Stimulated activated naive CD4-positive, alpha-beta T cell treated with Interleukin-2 at 50 U/mL for 16 hours (primary cell): ENCODE data around the gene ZNF329.

Experiments
- DNase-seq: peaks from one replicate; lab custom pipeline; 2025; lab: John Stamatoyannopoulos, UW

ZNF329 gene

DNA sequence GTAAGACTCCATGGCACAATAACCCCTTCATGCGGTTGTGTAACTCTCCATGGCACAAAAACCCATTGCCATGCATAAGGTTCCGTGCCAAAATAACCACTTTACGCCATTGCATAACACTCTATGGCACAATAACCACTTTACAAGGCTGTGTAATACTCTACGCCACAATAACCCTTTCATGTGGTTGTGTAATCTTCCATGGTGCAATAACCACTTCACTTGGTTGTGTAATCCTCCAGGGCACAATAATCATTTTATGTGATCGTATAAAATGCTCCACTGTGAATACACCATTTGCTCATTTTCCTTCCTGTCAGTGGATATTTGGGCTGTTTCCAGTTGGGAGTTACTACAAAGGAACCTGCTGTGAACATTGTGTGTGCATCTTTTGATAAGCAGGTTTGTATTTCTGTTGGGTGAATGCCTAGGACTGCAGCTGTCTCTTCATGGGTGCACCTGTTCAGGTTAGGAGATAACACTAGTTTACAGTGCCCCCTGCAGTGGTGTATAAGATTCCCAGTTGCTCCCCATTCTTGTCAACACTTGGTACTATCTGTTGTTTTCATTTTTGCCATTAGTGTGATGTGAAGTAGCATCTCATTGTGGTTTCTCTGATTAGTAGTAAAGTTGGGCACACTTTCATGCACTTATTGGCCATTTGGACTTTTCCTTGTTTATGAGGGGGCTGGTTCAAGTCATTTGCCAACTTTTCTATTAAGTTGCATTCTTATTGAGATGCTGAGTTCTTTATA lies 31.4 kb downstream of the ZNF329 start:
- no peak for DNase-seq

DNA sequence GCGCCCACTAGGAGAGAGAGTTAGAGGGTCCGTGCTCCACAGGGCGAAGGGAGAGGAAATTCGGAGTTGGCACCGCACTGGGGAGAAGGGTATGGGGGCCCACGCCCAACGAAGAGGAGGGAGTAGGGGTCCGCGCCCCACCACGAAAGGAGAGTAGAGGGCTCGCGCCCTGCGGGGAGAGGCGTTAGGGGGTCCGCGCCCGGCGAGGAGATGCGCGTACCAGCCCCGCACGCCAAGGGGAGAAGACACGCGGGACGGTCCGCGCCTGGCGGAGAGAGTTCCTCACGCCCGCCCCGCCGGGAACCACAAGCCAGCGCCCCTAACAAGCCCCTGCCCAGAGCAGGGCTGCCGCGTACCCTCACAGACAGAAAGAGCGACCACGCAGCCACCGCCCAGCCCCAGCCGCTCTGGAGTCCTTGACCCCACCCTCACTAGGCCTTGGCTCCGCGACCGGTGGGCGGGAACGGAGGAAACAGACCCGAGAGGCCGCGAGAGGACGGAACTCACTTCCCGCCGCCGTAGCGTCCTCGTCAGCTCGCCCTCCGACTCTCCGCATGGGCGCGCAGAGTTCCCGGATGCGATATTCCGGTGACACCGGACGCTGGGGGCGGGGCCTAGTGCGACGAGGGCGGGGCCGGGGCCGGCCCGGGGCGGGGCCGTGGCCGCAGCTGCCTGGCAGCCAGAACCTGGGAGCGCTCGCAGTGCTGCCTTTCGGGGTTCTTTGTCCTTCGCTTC lies 32.6 kb downstream of the ZNF329 start:
- DNase-seq, result no peak

DNA sequence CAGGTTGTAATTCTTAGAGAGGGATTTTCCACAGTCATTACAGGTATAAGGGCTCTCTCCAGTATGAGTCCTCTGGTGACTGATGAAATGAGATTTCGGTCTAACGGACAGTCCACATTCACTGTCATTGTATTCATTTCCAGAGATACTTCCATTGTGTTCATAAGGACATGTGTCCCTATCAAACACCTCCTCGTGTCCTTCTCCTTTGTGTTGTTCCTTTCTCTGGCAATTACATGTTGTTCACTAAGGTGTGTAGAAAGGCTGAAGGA lies 42.1 kb downstream of the ZNF329 start:
- no peak for DNase-seq

DNA sequence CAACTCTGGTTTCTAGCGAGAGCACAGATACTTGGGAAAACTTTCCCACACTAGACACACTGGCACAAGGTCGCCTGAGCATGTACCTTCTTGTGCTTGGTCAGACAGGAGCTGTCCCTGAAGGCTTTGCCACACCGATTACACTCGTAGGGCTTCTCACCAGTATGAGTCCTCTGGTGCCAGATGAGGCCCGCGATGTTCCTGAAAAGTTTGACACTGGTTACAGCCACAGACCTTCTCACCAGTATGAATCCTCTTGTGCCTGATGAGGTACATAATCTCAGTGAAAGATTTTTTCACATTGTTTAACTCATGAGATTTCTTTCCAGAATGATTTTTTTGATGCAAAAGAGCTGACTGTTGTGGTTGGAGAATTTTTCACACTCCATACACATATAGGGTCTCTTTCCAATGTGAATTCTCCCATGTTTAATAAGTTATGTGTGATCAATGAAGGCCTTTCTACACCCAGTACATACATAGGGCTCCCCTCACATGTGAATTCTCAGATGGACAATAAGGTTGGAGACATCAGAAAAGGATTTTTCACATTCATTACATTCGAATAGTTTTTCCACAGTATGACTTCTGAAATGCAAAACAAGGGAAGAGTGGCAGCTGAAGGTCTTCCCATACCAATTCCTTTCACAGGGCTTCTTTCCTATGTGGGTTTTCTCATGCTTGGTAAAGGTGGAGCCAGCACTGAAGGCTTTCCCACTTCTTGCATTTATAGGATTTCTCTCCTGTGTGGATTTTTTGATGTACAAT lies 42.6 kb downstream of the ZNF329 start:
- no peak for DNase-seq

DNA sequence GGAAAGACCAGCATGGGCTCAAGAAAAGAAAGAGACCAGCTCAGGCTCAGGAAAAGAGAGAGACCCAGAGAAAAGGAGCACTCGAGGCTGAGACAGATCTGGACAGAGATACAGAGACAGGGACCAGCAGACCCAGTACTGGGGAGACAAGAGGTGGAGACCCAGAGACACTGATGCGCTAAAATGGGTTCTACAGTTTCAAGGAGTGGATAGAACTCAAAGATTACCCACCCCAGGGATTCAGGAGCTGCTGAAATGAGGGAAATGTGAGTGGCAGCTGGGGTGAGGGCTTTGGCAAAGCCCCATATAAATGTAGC lies 51.9 kb downstream of the ZNF329 start:
- DNase-seq, result no peak

DNA sequence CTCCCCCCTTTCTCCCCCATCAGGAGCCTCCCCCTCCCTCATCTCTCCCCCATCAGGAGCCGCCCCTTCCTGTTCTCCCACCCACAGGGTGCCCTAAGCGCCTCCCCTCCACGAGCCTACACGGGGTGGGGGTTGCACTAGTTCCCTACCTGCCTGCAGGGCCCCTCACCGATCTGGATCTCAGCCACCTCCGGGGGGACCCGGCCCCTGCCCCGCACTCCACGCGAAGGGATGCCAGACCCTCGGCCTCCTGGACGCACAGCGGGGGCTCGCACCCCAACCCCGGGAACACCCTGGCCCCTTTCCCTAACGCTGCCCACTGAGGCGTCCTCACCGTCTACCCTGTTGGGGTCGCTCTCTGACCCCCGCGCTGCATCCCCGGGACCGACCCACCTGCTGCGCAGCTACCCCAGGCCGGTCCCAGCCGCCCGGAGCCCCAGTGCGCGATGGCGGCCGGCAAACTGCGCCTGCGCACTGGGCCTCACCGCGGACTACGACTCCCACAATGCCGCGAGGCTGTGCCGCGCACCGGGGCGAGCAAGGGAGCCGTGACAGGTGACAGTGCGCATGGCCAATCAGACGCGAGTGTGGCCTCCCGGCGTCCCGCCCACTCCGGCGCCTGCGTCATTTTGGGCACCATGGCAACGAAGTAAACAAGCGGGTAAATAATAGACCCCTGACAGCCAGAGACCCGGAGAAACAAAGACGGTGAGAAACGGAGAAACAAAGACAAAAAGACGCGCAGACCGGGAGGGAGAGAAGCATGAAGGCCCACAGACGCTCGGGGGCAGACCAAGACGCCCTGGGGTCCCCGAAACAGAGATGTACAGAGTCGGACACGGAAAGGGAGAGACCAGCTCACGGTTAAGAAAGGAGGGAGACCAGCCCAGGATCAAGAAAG lies 52.6 kb downstream of the ZNF329 start, which contains the start of gene ZSCAN18:
Gene ZSCAN18, minus strand, starts transcription at position 451 of the 901 bp plus-strand sequence. CDS start 7,964 bp downstream, outside the sequence.
- DNase-seq, result peak; percentile 93

DNA sequence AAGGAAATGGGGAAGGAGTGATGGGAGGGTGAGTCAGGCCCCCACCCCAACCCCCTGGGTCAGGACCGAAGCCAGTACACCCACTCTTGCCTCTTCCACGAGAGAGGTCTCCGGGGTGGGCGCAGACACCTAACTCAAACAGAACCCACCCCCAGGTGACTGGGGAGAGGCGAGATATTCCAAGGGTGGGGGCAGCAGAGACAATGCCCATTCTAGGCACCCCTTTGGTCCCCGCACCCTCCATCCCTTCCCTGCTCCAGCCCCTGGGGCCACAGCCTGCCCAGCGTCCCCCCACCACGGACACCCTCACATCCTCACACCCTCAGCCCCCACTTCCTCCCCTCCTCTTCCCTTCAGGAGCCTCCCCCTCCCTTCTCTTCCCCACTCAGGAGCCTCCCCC lies 53.2 kb downstream of the ZNF329 start:
- DNase-seq, result no peak

DNA sequence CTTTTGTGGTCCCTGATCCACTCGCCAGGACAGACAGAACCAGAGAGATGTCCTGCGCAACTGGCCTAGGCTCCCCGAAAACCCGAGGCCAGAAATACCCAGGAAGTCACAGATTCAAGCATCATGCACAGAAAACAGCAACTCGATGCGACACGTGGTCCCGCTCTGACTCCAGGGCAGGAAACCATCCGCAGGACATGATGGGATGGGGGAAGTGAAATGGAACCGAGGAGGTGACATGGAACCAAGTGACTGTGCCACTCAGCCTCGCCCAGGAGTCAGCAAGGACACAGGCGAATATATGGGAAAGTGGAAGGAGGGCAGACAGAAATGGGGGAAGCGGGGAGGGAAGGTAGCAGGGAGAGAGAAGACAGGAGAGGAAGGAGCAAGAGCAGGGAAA lies 53.7 kb downstream of the ZNF329 start:
- no peak for DNase-seq

DNA sequence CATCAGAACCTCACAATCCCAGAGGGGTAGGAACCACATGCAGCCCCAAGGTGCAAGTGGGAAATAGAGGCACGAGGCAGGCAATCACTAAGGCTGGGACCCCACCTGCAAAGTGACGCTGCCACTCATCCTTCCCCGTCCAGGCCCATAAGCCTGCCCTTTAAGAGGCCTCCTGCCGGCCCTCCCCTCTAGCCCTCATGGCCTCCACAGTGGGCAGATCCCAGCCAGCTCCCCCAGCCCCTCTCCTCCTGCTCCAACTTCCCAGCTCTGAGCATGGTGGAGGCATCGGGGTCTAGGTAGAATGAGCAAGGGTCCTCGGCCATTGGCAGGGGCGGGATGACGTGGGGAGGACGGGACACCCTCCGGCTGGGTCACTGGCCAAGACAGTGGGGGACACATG lies 55.3 kb downstream of the ZNF329 start:
- DNase-seq, result no peak

DNA sequence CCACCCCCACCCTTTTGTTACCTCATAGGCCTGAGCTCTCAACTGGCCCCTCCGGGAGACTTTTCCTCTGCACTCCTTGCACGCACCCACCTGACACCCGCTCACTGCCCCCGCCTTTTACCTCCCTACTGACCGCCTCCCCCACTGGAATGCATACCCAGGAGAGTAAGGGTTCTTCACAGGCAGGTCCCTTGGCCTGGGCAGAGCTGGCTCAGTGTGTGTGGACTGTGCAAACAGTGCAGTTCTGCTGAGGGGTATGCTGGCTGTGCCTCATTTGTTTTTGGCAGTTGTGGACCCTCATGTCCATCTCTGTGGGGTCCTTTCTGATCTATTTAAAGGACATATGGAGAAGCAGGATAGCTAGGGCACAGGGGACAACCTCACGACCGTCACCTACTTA lies 57.5 kb downstream of the ZNF329 start:
- DNase-seq, result no peak

DNA sequence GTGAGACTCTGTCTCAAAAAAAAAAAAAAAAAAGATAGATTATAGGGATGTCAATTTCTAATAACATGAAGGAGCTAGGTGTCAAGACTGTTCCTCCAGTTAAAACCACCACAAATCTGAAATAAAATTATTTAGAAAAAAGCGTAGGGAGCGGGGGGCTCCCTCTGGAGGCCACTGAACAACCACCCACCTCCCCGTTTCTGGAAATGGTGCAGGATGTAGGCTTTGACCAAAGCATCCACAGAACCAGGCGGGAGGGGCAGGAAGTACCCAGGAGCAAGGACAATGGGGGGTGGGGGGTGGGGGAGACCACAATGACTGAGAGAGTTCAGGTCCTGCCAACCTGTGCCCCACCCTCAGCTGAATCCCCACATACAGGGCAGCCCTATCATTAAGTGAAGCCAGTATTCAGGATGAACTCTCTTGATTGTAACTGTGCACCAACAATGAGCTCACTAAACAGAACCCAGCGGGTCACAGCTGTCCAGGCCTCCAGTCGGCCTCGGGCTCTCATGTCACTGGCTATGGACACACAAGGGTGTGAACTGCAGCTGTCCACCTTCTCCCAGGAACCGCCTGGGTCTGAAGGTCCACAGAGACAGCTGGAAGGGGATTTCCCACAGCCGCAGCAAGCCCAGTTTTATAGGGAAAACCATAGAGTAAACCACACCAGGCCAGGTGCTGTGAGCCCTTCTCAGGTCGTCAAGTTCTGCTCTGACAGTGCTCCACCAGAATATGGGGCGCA lies 59.2 kb downstream of the ZNF329 start:
- no peak for DNase-seq

DNA sequence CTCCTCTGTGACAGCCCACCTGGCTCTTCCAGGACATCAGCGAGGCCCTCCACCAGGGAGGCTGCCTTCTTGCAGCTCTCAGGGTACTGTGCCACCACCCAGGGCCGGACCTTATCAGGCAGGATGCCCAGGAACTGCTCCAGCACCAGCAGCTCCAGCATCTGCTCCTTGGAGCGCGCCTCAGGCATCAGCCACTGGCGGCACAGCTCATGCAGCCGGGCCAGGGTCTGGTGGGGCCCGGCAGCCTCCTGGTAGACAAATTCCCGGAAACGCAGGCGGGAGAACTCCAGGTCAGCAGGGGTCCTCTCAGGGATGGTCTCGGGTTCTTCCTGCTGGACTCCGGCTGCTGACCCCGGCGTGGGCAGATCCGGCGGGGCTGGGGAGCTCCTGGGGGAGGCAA lies 60.7 kb downstream of the ZNF329 start:
- DNase-seq, result no peak

DNA sequence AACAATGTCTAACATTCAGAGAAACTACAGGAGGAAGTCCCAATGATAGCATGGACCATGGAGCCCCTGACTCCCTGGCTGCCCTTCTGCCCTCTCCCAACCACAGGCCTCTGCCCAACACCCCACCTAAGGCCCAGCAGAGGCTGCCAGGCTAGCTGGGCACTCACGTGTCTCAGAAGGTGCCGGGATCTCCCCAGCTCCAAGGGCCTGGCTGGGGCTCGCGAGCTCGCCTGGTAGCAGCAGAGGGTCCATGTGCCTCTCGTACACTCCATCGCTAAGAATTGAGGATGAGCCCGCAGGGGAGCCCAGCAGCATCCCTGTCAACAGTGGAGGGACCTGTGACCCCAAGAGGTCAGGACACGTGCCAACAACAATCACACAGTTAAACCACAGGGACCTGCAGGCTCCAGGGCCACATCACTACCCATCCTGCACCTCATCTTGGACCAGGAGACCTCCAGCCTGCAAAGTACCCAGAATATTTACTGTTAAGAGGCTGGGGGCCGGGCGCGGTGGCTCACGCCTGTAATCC lies 62.0 kb downstream of the ZNF329 start:
- DNase-seq, result no peak

DNA sequence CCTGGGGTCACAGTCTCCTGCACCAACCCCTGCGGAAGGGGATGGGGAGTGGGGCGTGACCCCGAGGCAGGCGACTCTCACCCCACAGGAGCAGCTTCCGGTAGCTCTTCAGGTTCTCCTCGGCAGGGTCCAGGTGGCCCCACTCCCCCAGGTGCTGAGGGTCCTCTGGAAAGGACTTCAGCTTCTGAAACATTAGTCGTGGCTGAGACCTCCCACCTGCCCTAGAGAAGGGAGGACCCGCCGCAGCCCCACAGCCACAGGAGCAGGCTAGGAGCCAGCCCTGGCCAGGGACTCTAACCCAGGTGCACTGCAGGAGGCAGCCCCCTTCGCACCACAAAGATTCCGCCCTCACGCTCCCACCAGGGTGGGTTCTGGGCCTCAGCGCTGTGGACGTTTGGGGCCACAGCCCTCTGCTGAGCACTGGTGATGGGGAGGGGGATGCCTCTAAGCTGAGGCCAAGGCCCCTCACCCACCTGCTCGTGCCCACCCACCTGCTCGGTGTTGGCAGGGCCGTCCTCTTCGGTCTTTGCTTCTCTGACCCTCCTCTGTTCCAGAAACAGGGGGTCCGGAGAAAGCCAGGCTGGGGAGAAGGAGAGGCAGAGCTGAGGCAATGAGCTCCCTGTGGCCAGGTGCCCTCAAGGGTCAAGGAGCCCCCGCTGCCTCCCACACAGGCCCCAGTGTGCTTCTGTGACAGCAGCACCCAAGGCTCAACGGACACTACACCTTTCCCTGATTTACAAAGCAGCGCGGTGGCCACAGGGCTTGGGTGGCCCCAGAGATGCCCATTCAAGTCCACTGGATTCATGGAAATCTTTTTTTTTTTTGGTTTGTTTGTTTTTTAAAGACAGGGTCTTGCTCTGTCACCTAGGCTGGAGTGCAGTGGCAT lies 63.5 kb downstream of the ZNF329 start:
- no peak for DNase-seq

DNA sequence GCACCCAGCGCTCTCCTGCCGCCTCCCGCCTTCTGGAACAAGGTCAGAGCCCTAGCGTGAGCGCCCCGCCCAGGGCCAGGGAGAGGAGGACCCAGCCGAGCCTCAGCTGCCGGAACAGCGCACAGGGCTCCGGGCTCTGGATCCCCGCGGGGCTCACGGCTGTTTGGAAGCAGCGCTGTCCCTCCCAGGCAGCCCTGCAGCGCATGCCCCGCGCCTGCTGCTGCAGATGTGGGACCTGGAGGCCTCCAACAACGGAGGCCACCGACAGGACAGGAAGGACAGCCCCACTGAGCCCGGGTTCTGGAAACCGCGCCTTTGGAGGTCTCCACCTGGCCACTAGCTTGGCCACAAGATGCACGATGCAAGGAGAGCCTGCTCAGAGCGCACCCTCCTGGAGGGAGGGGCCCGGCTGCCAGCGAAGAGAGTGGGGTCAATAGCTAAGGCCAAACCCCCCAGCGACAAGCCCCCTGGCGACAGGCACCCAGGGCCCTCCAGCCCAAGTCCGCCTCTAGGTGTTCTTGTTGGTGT lies 65.2 kb downstream of the ZNF329 start:
- DNase-seq, result no peak

DNA sequence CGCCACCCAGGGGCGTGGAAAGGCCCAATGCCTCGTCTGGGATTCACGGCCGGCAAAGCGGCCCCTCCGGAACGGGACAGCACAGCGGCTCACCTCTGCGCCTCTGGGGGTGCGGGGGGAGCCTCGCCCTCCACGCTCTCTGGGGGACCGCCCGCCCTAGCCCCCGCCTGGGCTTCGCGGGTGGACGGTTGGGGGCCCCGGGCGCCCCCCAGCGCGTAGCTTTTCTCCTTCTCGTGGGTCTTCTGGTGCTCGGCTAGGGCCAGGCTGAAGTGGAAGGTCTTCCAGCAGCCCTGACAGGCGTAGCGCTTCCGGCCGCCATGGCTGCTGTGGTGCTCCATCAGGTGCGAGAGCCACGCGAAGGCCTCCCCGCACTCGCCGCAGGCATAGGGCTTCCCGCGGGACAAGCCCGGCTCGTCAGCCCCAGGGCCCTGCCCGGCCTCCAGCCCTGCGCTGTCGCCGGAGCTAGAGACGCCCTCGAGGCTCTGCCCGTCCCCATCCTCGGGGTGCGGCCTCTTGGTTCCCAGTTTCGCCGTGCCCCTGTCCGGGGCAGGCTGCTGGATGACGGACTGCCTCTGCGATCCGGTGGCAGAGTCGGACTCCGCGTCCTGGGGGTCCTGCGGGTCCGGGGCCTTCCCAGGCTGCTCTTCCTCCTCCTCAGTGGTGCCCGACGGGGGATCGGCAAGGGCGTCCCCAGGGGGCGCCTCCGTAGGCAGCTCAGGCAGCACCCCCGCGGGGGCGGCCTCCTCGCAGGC lies 65.8 kb downstream of the ZNF329 start:
- DNase-seq, result no peak

DNA sequence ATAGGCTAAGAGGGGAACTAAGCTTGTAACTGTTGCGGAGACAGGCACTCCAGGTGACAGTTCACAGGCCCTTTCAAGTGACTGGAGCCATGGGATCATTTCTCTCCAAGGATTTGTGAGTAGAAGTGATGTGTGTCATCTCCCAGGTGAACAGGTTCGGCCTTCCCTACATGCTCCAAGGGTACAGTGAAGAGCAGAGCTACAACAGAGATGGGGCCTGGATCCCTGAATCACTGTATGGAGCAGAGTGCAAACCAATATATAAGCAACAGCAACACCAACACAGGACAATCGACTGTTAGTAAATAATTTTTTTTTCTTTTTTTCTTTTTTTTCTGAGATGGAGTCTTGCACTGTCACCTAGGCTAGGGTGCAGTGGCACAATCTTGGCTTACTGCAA lies 67.6 kb downstream of the ZNF329 start:
- no peak for DNase-seq

DNA sequence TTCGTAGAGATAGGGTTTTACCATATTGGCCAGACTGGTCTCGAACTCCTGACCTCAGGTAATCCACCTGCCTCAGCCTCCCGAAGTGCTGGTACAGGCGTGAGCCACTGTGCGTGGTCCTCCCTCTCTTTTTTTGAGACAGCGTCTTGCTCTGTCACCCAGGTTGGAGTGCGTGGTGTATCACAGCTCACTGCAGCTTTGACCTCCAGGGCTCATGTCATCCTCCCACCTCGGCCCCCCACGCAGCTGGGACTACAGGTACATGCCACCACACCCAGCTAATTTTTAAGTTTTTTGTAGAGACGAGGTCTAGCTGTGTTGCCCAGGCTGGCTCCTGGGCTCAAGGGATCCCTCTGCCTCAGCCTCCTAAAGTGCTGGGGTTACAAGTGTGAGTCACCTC lies 70.8 kb downstream of the ZNF329 start:
- DNase-seq, result no peak
